Measurements from ENCODE around the gene ZNF326. TPM values are rescaled to one million over a fixed set of nuclear protein-coding genes. Genes with fewer than 3 reads are reported as not detected.

ZNF326 gene
- total and polyA plus RNA-seq, 2 of the 8 experiments (the other 6 are each of a cell fraction or from before 2014, with no cell fraction given), result 12.2 to 30.6 TPM

DNA sequence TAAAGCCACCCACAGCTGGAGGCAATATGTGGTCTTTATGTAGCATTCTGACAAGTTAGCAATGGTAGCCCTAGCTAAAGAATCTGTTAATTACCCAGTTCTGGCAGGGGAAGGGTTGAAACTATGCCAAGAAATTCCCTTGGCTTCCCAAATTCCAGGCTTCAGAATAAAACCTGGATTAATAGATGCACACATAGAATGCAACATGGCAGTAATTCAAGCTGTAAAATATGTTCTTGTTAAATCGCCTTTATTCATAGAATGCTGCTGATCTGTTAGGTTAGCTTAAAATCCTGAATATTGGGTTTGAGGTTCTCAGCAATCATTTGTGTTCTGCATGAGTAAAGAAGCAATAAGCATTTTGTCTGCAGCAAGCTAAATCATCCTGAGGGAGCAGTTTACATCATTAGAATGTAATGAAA lies 80.1 kb downstream of the ZNF326 start (continued):
- TF ChIP-seq NANOG (IDR thresholded peaks at IDR 0.05; ENCODE audit: insufficient read depth, low read depth, low read length, poor library complexity, severe bottlenecking), result no peak
- TF ChIP-seq BRCA1 (IDR thresholded peaks at IDR 0.05; ENCODE audit: low read depth, low read length), result no peak
- no peak for TF ChIP-seq RFX5 (IDR thresholded peaks at IDR 0.05; ENCODE audit: borderline replicate concordance, low read depth, low read length)

All from H1 (cell line).